Neural crest cell (in vitro differentiated cells): Measurements from ENCODE around the gene BEST1. TPM values are rescaled to one million over a fixed set of nuclear protein-coding genes. Genes with fewer than 3 reads are reported as not detected.

ENCODE experiments used
- DNase-seq: peaks from one replicate; pipeline ENCODE4 v3.0.0; 2021; ENCODE audit warnings: low read depth, mixed read lengths, low spot score
- H3K27ac Mint-ChIP-seq: one replicate; pipeline ENCODE4 v1.8.0; 2021; ENCODE audit warnings: mild to moderate bottlenecking, mixed read lengths; ENCODE audit not compliant: unreplicated experiment
- H3K27me3 Mint-ChIP-seq: 2 replicates; pipeline ENCODE4 v1.8.0; 2021; ENCODE audit warnings: low read depth, mild to moderate bottlenecking, mixed read lengths
- H3K36me3 Mint-ChIP-seq: 2 replicates; pipeline ENCODE4 v1.8.0; 2021; ENCODE audit warnings: low read depth, mild to moderate bottlenecking, mixed read lengths
- H3K4me1 Mint-ChIP-seq: 2 replicates; pipeline ENCODE4 v1.8.0; 2021; ENCODE audit warnings: mixed read lengths
- H3K4me3 Mint-ChIP-seq: one replicate; pipeline ENCODE4 v1.8.0; 2021; ENCODE audit warnings: mild to moderate bottlenecking, mixed read lengths
- H3K9me3 Mint-ChIP-seq: 2 replicates; pipeline ENCODE4 v1.8.0; 2021; ENCODE audit warnings: mixed read lengths
- CTCF ChIP-seq: fragments of 200-600 bp; sonication (generic); conservative IDR thresholded peaks from 2 replicates; pipeline ENCODE4 v1.5.0; 2021; ENCODE audit warnings: antibody characterized with exemption, mild to moderate bottlenecking
- total RNA-seq: library from RNA; stranded (reverse); gene quantifications from 2 replicates; pipeline ENCODE4 v1.2.1, GENCODE V29; 2021

The BEST1 gene
- total RNA-seq, 1 donor from 2014 or later, result 0.96 TPM

- no peaks in the 10 kb centered on the region for H3K9me3 Mint-ChIP-seq
- no peak for TF ChIP-seq CTCF
- H3K36me3 Mint-ChIP-seq, result no peaks in the 10 kb centered on the region
- peak overlapping the region; percentile 58 for H3K4me3 Mint-ChIP-seq
- H3K27me3 Mint-ChIP-seq, result no peaks in the 10 kb centered on the region
- peaks cover 46% of the 10 kb centered on the region for H3K4me1 Mint-ChIP-seq
- peak overlapping the region; percentile 65 for H3K27ac Mint-ChIP-seq
- no peak for DNase-seq
Measured at GRCh38 chr11:61972112-61972671, 22.0 kb downstream of the BEST1 start.

GRCh38 chr11:61972672-61973475 lies 22.7 kb downstream of the BEST1 start:
- Mint-ChIP-seq H3K4me3 (no peak overlapping the region), H3K36me3 (no peaks in the 10 kb centered on the region), H3K9me3 (no peaks in the 10 kb centered on the region), H3K27ac (peak overlapping the region; percentile 82), H3K27me3 (no peaks in the 10 kb centered on the region), H3K4me1 (peaks cover 46% of the 10 kb centered on the region)
- TF ChIP-seq CTCF, result no peak
- DNase-seq, result no peak

GRCh38 chr11:61973476-61974162 lies 23.5 kb downstream of the BEST1 start:
- DNase-seq, result no peak
- H3K36me3 Mint-ChIP-seq, result no peaks in the 10 kb centered on the region
- peaks cover 42% of the 10 kb centered on the region for H3K4me1 Mint-ChIP-seq
- no peak for TF ChIP-seq CTCF
- H3K4me3 Mint-ChIP-seq, result peak overlapping the region; percentile 21
- no peaks in the 10 kb centered on the region for H3K27me3 Mint-ChIP-seq
- H3K27ac Mint-ChIP-seq, result peak overlapping the region; percentile 82
- no peaks in the 10 kb centered on the region for H3K9me3 Mint-ChIP-seq

- no peaks in the 10 kb centered on the region for H3K27me3 Mint-ChIP-seq
- peak overlapping the region; percentile 69 for H3K27ac Mint-ChIP-seq
- H3K4me1 Mint-ChIP-seq, result peaks cover 32% of the 10 kb centered on the region
- no peak for TF ChIP-seq CTCF
- H3K36me3 Mint-ChIP-seq, result no peaks in the 10 kb centered on the region
- no peak for DNase-seq
- no peaks in the 10 kb centered on the region for H3K9me3 Mint-ChIP-seq
- no peak overlapping the region for H3K4me3 Mint-ChIP-seq
Measured at GRCh38 chr11:61974766-61975631, 24.8 kb downstream of the BEST1 start.
